NCI-H146 (cell line): ENCODE measurements around the gene ZYX.
"Not testable (repeated sequence)": the region's sequence is repeated elsewhere in the genome, so short reads cannot be mapped to it uniquely, and the experiment has no call there.

Experiments used
- DNase-seq: peaks from one replicate; lab custom pipeline; 2025; lab: John Stamatoyannopoulos, UW

ZYX gene

GRCh38 chr7:143384661-143385631, 3.8 kb downstream of the ZYX start:
- no peak for DNase-seq

GRCh38 chr7:143385891-143386781, 5.0 kb downstream of the ZYX start:
- DNase-seq, result no peak

- no peak for DNase-seq
Observed at GRCh38 chr7:143387156-143387975, 6.2 kb downstream of the ZYX start.

- no peak for DNase-seq
Observed at GRCh38 chr7:143388051-143388450, 6.9 kb downstream of the ZYX start.

GRCh38 chr7:143388491-143389101, 7.5 kb downstream of the ZYX start:
- no peak for DNase-seq

- DNase-seq, result no peak
Observed at GRCh38 chr7:143389316-143390103, 8.4 kb downstream of the ZYX start.

- no peak for DNase-seq
Observed at GRCh38 chr7:143390104-143390772, 9.1 kb downstream of the ZYX start.

GRCh38 chr7:143390773-143391317, 9.7 kb downstream of the ZYX start:
- DNase-seq, result no peak

DNA sequence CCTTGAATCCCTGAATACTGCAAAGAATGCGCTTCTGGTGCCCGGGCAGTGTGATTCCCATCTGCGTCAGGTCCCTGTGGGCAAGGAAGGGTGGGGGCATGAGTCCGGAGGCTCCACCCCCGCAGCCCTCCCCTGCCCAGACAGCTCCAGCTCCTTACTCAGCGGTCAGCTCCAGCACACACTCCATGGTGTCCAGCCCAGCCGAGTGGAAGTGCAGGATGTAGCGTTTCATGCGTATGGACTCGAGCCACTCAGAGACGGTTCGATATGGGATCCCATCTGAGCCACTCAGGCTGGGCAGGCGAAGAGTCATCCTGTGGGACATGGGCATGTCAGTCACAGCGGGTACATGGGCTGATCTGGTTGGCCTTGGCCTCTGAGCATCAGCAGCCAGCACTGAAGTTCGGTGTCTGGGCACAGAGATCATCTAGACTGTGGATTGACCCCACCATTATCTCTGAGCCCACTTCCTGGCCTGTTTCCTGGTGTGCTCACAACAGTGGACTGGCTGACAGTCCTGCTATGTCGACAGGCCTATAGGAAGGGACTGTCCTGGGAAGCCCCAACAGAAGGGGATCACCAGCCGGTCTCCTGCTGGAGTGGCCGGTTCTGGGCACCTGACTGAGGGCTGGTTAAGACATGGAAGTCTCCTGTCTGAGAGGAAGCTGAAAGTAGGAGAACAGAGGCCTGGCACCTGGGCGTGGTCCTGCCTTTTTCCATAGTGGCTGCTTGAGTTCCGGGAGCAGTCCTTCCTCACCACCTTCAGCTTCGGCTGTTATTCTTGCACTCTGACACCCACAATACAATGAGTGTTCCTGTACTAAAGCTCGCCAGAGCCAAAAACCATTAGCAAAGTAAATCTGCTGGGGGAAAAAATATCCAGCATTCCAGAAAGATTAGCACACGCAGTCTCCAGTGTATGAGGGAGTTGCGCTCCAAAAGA, 10.6 kb downstream of the ZYX start:
- no peak for DNase-seq

- not testable (repeated sequence) for DNase-seq
Observed at GRCh38 chr7:143392427-143392826, 11.3 kb downstream of the ZYX start.

GRCh38 chr7:143392875-143393266, 11.7 kb downstream of the ZYX start:
- no peak for DNase-seq

DNA sequence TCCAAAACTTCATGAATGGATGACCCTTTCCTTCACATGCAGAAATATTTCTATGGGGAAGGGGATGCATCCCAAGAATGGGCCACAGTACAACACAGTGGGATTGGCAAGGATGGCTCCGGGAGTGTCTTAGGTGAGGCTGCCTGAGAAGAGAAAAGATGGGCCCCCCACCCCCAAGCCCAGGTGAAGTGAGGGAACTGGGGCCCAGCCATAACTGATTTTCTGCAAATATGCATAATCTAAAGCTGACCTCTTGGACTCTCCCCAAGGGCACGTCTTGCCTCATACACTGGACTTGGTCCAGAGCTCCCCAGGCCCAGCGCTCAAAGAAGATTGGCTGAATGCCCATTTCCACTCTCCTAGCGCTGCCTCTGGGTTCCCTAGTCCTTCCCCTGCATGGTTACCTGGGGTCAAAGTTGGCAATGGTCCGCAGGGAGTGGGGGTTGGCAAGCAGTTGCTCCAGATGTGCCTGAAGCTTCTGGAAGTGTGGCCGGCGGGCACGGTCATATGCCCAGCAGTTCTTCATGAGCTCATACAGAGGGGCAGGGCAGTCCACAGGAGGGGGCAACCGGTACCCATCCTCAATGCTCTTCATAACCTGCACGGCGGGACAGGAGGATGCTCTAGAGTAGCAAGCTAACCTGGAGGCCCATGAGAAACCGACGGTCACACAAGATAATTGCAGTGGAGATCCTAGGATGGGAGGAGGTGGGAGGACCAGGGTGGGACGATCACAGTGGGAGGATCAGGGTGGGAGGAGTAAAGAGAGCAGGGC, 12.3 kb downstream of the ZYX start:
- DNase-seq, result no peak

- DNase-seq, result no peak
Observed at GRCh38 chr7:143394068-143394467, 12.9 kb downstream of the ZYX start.

- no peak for DNase-seq
Observed at GRCh38 chr7:143394777-143395176, 13.6 kb downstream of the ZYX start.

DNA sequence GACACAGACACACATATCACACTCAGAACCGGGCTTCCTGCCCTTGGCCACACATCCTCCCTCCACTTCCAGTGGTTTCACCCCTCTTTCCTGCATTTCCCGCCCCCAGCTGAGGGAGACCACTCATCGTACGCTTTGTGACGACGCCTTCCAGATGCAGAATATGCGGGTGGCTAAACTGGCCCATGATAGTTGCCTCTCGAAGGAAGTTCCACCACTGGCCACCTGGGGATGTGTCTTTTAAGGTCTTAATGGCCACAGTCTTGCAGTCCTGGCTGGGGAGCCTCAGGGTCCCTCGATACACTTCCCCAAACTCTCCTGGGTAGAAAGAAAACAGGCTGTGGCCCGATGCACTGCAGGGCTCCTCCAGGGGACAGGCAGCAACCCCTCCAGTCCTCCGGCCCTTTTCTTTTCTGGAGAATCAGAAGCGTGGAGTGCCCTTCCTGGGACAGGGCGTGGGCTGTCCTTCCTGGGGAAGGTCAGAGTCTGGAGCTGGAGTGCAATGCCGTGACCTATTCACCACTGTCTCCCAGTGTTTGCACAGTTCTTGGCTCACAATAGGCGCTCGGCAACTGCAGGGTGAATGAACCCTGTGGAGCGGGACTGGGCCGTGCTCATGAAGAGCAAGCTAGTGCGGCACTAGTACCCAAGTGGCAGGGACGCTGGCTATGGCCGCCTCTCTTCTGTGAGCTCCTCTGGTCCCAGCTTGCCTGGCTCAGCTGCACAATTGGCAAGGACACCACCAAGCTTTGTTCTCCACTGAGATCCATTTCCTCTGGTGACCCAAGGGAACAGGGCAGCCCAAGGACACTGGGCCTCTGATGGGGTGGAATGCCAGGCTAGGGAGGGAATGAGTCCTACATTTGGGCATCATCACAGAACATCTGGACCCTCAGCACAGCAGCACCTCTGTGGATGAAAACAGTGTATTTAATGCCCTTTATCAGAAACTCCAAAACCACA, 14.3 kb downstream of the ZYX start:
- DNase-seq, result peak; percentile 20

GRCh38 chr7:143396182-143396581, 15.0 kb downstream of the ZYX start:
- DNase-seq, result no peak
